IPS DF 6.9 (cell line): ENCODE results near the gene VAMP8.

Experiments
- DNase-seq: peaks from one replicate; pipeline ENCODE4 v3.0.0-alpha.2; 2013; ENCODE audit warnings: low read depth, low spot score
- H3K27ac ChIP-seq: one replicate; pipeline ENCODE4 v1.5.1; 2013; ENCODE audit warnings: low read length, control low read depth
- H3K27me3 ChIP-seq: 2 replicates; pipeline ENCODE4 v1.6.1; 2013; ENCODE audit warnings: mild to moderate bottlenecking, low read length; ENCODE audit not compliant: control insufficient read depth, insufficient read depth
- H3K36me3 ChIP-seq: 2 replicates; pipeline ENCODE4 v1.6.1; 2013; ENCODE audit warnings: low read length; ENCODE audit not compliant: control insufficient read depth, insufficient read depth
- H3K4me1 ChIP-seq: 2 replicates; pipeline ENCODE4 v1.6.1; 2013; ENCODE audit warnings: low read length; ENCODE audit not compliant: control insufficient read depth, insufficient read depth
- H3K4me3 ChIP-seq: 2 replicates; pipeline ENCODE4 v1.5.1; 2013; ENCODE audit warnings: mild to moderate bottlenecking, low read length
- H3K9me3 ChIP-seq: 2 replicates; pipeline ENCODE4 v1.6.1; 2013; ENCODE audit warnings: low read length, inconsistent platforms; ENCODE audit not compliant: control insufficient read depth, insufficient read depth
- WGBS: extraction: QIAGEN DNeasy Blood & Tissue Kit; methylation state at CpG from one replicate; pipeline ENCODE4 v1.1.7; 2013; ENCODE audit warnings: mixed read lengths, missing lambda C conversion rate; ENCODE audit not compliant: insufficient read length, insufficient coverage; 5-methylcytosine and 5-hydroxymethylcytosine counted together

VAMP8 gene

GRCh38 chr2:85547859-85548607, 29.4 kb upstream of the VAMP8 start:
- no peaks in the 10 kb centered on the region for H3K27me3 ChIP-seq
- H3K27ac ChIP-seq, result no peak overlapping the region
- DNase-seq, result no peak
- no peak overlapping the region for H3K4me3 ChIP-seq
- no CpG with 5 or more reads among the region's 6 CpGs for WGBS
- H3K36me3 ChIP-seq, result peaks cover 22% of the 10 kb centered on the region; the same call in 1 of the 2 replicates
- H3K4me1 ChIP-seq, result no peaks in the 10 kb centered on the region
- no peaks in the 10 kb centered on the region for H3K9me3 ChIP-seq

GRCh38 chr2:85548608-85548900, 28.8 kb upstream of the VAMP8 start:
- Histone ChIP-seq H3K27ac (no peak overlapping the region), H3K4me3 (no peak overlapping the region), H3K4me1 (no peaks in the 10 kb centered on the region), H3K9me3 (no peaks in the 10 kb centered on the region), H3K36me3 (peaks cover 20% of the 10 kb centered on the region; the same call in 1 of the 2 replicates), H3K27me3 (no peaks in the 10 kb centered on the region)
- DNase-seq, result no peak
- no CpG with 5 or more reads among the region's 2 CpGs for WGBS

GRCh38 chr2:85549095-85549494, 28.3 kb upstream of the VAMP8 start:
- Histone ChIP-seq H3K4me1 (no peaks in the 10 kb centered on the region), H3K27ac (no peak overlapping the region), H3K4me3 (no peak overlapping the region), H3K36me3 (peaks cover 19% of the 10 kb centered on the region; the same call in 1 of the 2 replicates), H3K27me3 (no peaks in the 10 kb centered on the region), H3K9me3 (no peaks in the 10 kb centered on the region)
- no peak for DNase-seq
- WGBS, result no CpG with 5 or more reads among the region's 10 CpGs

DNA sequence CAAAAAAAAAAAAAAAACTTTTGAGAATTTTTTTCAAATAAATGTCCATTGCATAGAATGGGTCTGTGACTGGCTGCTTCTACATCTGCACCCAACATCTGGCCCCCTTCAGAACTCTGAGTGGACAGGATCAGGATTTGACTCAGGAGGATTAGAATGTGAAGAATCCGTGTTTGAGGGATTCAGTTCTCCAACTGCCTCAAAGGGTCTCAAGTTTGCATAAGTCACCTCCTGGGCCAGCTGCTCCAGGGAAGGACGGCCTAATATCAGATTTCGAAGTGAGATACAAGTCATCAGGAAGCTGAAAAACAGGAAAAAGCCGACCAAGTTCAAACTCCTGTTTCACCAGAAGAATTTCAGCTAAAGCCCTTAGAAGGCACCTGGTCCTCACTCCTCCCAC, 27.6 kb upstream of the VAMP8 start:
- DNase-seq, result no peak
- Histone ChIP-seq H3K9me3 (no peaks in the 10 kb centered on the region), H3K4me1 (no peaks in the 10 kb centered on the region), H3K27me3 (no peaks in the 10 kb centered on the region), H3K27ac (no peak overlapping the region), H3K4me3 (no peak overlapping the region), H3K36me3 (peaks cover 20% of the 10 kb centered on the region; the same call in 1 of the 2 replicates)
- WGBS, result no CpG with 5 or more reads among the region's 4 CpGs

DNA sequence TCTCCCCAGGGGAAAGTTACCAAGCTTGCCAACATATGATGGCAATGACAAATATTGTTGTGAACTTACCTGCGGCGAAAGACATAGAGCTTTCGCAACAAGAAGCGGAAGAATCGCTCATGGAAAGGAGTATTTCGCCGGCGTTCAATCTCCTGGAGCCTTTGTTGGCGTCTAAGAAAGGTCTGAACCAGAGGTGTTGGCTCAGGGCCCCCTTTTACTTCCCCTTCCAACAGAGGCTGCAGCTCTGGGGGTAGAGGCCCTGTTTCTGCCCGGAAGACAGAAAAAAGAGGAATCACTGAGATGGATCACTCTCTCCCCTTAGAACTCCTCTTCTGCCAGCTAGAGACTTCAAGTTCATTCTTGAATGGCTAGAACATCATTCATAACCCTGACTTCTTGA, 26.9 kb upstream of the VAMP8 start:
- Histone ChIP-seq H3K9me3 (no peaks in the 10 kb centered on the region), H3K27ac (no peak overlapping the region), H3K27me3 (no peaks in the 10 kb centered on the region), H3K4me1 (no peaks in the 10 kb centered on the region), H3K4me3 (no peak overlapping the region), H3K36me3 (peaks cover 23% of the 10 kb centered on the region; the same call in 1 of the 2 replicates)
- no CpG with 5 or more reads among the region's 10 CpGs for WGBS
- DNase-seq, result no peak

DNA sequence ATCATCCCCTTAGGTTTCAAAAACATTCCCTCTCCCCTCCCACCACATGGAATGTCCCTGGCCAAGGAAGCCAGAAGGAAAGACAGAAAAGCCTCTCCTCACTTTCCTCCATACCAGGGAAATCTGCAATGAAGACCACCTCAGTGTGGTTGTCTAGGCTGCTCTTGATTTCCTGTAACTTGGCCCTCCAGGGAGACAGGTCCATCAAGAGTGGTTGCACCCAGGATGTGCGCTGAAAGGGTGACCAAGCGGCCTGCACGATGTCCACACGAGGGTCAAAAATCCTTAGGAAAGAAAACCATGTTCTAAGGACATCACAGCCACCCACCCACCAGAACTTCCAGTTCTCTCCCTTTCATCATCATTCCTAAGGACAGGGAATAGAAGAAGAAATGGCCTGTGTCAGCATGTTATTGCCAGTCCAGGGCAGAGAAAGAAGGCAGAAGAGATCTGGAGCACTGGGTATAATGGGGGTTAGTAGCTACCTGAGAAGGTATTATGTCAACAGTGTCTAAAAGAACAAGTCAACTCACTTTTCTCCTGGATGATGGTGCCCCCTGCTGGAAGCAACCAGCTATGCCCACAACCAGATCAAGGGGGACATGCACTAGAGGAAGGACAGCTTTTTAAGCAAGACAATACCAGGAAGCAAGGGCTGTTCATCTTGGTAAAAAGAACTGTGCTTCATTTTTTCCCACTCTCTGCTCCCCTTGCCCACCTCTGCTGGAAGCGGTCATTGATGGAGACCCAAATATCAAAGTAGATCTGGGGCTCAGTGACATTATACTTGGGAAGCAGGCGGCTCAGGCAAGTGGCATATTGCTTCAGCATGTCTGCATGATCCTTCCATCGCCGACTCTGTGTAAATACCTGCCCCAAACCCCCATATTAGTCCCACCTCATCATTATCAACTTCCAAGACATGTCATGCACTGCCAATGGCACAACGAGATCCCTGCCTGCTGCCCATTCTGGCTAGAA, 25.4 kb upstream of the VAMP8 start:
- H3K36me3 ChIP-seq, result peaks cover 23% of the 10 kb centered on the region; the same call in 1 of the 2 replicates
- no CpG with 5 or more reads among the region's 9 CpGs for WGBS
- no peaks in the 10 kb centered on the region for H3K27me3 ChIP-seq
- no peak overlapping the region for H3K4me3 ChIP-seq
- DNase-seq, result no peak
- H3K4me1 ChIP-seq, result no peaks in the 10 kb centered on the region
- no peaks in the 10 kb centered on the region for H3K9me3 ChIP-seq
- no peak overlapping the region for H3K27ac ChIP-seq

GRCh38 chr2:85553184-85553583, 24.2 kb upstream of the VAMP8 start:
- H3K4me1 ChIP-seq, result no peaks in the 10 kb centered on the region
- no CpG with 5 or more reads among the region's 6 CpGs for WGBS
- H3K36me3 ChIP-seq, result peaks cover 24% of the 10 kb centered on the region; the same call in 1 of the 2 replicates

GRCh38 chr2:85554980-85555612, 22.3 kb upstream of the VAMP8 start:
- no peak overlapping the region for H3K4me3 ChIP-seq
- H3K4me1 ChIP-seq, result no peaks in the 10 kb centered on the region
- H3K9me3 ChIP-seq, result no peaks in the 10 kb centered on the region
- no peak for DNase-seq
- H3K27me3 ChIP-seq, result no peaks in the 10 kb centered on the region
- peaks cover 25% of the 10 kb centered on the region; the same call in 1 of the 2 replicates for H3K36me3 ChIP-seq
- WGBS, result no CpG with 5 or more reads among the region's 3 CpGs
- no peak overlapping the region for H3K27ac ChIP-seq

More at GRCh38 chr2:85553184-85553583, 24.2 kb upstream of the VAMP8 start:
- Histone ChIP-seq H3K27ac (no peak overlapping the region), H3K4me3 (no peak overlapping the region), H3K9me3 (no peaks in the 10 kb centered on the region), H3K27me3 (no peaks in the 10 kb centered on the region)
- DNase-seq, result no peak

DNA sequence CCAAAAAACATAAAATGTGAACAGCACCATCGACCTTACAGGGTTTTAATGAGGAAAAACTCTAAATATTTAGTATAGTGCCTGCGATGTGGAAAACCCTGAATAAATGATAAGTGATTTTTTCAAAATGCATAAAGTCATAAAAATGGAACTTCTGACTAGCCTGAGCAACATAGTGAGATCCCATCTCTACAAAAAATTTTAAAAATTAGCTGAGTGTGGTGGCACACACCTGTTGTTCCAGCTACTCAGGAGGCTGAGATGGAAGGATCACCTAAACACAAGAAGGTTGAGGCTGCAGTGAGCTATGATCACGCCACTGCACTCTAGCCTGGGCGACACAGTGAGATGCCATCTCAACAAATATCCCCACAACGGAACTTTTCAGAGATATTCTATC, 20.3 kb upstream of the VAMP8 start:
- H3K36me3 ChIP-seq, result peaks cover 12% of the 10 kb centered on the region; the same call in 1 of the 2 replicates

DNA sequence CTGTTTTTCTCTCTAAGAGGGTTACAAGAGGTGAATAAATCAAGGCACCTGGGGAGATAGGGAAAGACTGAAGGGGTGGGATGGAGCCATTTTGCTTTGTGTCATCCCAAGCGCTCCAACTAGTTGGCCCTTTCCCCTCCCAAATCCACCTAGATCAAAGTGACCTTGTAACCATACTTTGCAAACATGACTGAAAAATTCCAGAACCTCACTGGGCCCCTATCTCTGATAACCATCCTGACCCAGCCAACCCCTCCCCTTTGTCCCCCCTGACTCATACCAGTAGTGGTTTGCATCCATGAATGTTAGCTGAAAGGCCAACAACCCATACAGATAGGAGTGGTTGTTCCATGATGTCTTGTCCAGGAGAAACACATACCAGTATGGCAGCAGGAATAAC, 19.2 kb upstream of the VAMP8 start:
- Histone ChIP-seq H3K9me3 (no peaks in the 10 kb centered on the region), H3K36me3 (peaks cover 12% of the 10 kb centered on the region; the same call in 1 of the 2 replicates), H3K27ac (no peak overlapping the region), H3K4me3 (no peak overlapping the region), H3K4me1 (no peaks in the 10 kb centered on the region), H3K27me3 (no peaks in the 10 kb centered on the region)
- DNase-seq, result no peak
- no CpG with 5 or more reads among the region's 1 CpG for WGBS

More for the DNA sequence above, 20.3 kb upstream of the VAMP8 start:
- H3K27me3 ChIP-seq, result no peaks in the 10 kb centered on the region
- WGBS, result no CpG with 5 or more reads among the region's 5 CpGs
- DNase-seq, result no peak
- H3K9me3 ChIP-seq, result no peaks in the 10 kb centered on the region
- no peaks in the 10 kb centered on the region for H3K4me1 ChIP-seq
- H3K27ac ChIP-seq, result no peak overlapping the region
- H3K4me3 ChIP-seq, result no peak overlapping the region
